NCI-H128 (cell line): ENCODE measurements around the gene PRICKLE3.
"Not testable (repeated sequence)": the region's sequence is repeated elsewhere in the genome, so short reads cannot be mapped to it uniquely, and the experiment has no call there.

Experiments
- DNase-seq: peaks from one replicate; lab custom pipeline; 2025; ENCODE audit not compliant: unreplicated experiment; lab: John Stamatoyannopoulos, UW

Gene PRICKLE3

DNA sequence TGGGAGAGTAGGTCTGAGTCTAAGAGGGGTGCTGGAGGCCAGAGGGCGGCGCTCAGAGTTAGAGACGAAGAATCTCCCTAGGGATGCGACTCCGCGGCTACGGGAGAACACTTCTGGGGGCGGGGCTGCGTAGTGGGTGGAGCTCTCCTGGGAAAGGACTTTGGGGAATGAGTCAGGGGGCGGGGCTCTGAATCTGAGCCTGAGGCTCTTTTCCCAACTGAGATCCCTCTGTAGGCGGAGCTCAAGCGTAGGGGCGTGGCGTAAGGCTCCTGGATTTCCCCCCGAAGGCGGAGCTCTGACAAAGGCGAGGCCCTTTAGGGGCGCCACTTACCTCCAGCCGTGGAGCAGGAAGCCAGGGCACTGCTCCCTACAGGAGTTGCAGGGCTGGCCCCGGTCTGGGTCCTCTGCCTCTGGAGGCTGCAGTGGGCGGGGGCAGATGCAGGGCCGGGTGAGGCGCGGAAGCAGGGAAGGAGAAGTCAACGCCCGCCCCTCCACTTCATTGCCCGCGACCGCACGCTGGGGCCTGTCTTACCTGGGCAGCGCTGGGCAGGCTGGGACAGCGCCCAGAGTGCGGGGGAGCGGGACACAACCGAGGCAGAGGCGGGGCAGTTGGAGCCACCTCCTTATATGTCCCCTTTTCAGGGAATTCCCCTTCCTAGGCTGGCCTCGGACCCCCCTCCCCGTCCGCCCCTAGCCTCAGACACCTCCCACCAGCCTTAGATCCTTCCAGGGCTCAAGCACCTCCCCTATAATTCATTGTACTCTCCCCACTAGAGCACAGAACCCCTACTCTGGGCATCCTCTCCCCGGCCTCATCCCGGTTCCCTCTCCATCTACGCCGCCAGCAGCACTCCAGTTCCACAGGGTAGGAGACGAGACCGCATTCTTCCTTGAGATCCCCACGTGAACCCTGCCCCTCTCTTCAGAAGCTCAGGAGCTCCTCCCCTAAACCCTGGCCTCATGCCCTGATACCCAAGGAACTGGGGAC is 1.6 kb downstream of the PRICKLE3 start:
- peak; percentile 87 for DNase-seq

DNA sequence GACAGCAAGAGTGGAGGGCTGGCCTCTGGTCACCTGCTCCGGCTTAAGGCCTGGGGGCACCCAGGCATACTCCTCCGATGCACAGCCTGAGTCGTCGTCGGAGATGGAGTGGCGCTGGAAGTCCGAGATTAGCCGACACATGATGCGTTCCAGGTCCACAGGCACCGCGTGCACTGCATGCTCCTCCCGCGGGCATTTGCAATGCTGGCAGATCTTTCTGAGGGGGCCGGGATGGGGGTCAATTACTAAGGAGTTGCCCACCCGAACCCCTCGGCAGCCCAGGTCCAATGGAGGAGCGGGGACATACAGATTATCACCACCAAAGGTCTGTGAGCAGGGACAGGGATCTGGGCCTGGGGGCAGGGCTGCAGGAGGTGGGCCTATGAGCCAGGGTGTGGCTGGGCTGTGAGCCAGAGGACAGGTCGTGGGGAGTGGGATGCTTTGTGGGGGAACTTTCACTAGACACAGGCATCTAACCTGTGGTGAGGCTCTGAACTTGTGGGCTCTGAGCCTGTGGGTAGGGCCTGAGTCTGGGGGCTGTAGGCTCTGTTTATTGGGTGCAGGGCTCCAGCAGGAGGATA is 2.4 kb downstream of the PRICKLE3 start:
- no peak for DNase-seq

DNA sequence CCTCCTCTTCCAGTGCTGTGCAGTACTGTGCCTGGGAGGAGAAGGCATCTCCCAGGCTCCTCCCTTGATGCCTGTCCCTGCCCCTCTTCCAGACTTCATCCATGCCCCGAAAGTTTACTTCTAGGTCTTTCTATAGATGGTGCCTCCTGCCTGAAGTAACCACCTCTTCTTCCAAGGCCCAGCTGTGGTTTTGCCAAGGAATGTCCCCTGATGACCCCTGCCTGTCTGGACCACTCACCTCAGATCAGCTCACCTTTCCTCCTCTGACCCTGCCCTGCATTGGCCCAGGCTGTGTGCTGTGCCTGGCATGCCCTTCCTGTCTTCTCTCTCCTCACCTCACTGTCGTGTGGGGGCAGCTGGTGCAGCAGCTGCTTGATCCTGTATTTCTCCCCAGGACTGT is 6.8 kb downstream of the PRICKLE3 start:
- no peak for DNase-seq

DNA sequence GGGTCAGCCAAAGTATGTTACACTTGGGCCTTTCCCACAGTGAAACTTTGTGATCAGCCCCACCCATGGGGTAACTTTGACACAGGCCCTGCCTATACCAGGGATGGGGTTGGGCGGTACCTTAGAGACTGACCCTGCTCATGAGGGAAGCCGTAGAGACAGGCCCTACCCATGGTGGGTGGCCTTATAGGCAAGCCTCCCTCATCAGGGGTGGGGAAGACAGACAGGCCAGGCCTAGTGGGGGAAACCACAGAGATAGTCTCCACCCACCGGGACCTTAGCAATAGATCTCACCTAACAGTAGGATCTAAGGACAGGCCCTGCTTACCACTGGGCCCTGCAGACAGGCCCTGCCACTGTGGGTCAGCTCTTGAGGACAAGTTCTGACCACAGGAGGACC is 7.6 kb downstream of the PRICKLE3 start:
- DNase-seq = no peak

DNA sequence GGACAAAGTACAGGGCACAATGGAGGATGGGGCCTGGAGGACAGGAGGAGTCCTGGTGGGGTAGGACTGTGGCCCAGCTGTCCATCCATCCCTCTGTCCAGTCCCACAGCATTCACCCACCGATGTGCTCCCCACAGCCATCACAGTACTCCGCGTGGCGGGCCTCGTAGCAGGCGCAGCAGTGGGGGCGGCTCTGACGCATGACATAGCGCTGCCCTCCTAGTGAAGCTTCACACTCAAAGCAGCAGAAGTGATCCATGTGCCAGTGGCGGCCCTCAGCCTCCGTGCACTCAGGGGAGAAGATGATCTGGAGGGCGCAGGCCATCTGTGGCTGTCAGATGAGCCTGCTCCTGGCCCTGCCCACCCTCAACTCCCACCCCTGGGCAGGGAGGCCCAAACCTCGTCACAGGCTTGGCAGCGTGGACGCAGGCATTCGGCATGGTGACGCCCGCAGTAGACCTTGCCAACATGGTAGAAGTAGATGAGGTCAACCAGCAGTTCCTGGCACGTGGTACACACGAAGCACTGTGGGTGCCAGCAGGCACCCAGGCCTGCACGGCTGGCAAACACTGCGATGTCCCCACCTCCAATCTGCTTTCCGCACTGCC is 8.2 kb downstream of the PRICKLE3 start:
- DNase-seq = no peak

DNA sequence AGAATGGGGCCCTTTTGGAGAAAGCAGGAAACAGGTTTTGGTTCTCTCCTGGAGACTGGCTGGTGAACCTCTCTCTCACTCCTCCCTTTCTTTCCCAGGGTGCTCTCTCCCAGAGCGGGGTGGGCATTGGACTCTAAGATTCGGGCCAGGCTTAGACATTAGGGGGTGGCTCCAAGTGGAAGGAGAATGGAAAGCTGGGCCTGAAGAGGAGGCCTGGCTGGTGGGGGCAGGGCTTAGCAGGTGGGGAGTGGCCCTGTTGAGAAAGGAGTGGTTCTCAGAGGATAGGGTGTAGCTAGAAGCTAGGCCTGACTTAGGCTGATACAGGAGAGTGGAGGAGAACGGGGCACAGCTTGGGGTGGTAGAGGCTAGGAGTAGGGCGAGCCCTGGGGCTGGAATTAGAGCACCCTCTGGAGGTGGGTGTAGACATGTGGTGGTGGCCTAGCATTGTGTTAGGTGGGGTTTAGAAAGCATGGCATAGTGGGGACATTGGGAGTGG is 8.8 kb downstream of the PRICKLE3 start:
- no peak for DNase-seq

DNA sequence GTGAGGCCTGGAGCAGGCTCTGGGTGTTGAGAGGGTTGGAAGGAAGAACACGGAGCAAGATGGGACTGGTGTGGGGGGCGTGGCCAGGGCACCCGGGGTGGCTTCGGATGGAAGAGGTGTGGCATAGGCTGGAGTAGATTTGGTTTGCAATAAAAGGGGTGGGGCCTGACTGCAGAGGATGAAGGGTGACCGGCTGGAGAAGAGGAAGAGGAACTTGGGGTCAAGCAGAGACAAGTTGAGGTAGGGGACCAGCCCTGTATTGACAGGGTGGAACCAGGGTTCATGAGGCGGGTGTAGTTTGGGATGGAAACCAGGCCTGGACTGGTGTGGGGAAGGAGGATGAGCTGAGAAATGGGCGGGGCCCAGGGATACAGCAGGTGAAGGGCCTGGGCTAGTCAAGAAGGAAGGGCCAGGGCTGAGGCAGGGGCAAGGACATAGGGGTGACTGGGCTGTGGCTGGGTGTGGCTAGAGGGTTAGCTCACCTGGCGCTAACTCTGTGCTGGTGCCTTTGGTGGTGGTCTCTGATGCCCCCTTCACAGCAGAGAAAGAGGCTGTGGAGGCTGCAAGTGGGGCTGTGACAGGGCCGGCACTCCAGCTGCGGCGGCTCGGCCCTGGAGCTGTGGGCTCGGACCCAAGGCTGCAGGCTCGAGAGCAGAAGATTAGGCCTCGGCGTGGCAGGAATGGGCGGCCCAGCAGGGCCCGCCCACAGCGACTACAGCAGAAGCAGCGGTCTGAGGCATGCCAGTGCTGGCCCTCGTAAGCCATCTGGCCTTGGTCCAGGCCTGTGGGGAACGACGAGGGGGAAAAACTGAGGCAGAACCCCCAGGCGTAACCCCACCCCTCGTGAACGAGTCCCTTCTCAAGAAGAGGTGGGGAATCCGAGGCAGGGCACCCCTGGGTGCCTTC is 9.5 kb downstream of the PRICKLE3 start:
- DNase-seq = no peak

DNA sequence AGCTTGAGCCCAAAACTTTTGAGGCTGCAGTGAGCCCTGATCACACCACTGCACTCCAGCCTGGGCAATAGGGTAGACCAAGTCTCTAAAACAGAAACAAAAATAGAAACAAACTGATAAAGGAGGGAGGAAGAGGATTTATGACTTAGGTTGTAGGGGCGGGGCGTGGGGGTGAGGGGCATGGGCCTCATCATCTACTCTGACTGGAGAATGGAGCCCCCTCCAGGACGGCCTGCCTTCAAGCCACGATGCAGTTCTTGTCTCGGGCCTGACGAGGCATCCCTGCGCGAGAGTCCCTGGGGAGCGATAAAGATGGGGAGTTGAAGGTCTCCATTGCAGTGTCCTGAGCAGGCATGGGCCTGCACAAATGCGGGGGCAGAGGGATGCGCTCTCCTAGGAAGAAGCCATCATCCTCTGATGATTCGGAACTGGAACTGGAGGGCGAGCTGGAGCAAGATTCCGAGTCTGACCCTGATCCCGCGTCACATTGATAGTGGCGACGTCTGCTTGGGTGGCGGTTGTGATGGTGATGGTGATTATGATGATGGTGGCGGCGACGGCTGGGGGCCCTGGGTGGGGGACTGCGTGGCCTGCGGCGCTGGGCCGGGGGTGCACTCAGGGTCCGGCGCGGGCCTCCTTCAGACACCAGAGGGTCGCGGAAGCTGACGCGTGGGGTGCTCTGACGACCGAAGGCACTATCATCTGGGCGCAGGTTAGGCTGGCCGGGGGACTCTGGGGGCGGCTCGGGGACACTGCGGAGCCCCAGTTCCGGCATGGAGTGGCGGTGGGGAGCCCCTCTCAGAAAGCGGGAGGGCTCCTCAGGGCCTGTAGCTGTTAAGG is 10.5 kb downstream of the PRICKLE3 start:
- DNase-seq = no peak

DNA sequence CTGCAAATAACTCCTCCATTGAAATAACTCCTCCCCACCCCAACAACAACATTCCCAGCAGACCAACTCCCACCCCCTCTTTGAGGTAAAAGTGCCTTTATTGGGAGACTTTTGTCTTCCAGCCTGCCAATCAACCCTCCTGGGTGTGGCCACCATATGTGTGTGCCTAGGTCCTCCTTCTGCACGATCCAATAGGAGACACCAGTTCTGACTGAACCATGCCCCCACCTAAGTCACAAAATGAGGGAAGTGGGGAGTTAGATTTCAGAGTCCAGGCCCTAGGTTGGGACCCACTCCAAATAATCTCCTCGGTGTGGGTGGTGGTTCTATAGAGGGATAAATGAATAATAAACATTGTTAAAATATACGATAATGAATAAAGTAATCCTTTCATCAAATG is 11.4 kb downstream of the PRICKLE3 start:
- DNase-seq = no peak

DNA sequence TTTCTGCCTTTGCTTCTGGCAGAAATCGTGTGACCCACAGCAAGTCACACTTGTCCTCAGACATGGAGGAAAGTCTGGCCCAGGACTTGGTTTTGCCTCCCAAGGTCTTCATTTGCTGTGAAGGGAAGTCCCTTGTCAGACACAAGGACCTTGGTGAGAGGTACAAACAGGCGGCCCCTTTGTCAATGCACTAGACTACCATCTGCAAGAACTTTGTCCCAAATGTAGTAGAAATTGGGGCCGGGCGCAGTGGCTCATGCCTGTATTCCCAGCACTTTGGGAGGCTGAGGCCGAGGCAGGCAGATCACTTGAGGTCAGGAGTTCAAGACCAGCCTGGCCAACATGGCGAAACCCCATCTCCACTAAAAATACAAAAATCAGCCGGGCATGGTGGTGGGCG is 12.6 kb downstream of the PRICKLE3 start:
- DNase-seq = not testable (repeated sequence)

DNA sequence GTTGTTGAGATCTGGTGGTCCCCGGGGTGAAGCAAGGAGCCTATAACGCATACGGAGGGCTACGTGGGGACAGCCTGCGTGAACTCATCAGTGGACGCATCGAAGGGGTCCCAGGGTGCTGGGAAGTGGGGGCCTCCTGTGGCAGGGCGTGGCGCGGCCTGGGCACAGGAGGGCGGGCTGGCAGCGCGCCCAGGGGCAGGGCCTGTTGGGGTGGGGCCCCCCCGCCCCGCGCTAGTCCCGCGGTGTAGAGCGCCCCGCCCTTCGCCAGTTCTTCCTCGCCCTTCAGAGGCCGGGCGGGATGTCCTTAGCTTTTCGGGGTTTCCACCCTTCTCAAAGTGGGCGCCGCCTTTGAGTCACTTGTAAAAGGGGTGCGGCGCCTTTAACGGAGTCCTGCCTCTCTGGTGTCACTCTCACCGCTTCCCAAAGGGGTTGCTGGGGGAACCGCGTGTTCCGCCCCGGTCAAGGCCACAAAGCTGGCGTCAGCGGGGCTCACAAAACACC is 13.8 kb downstream of the PRICKLE3 start:
- peak; percentile 73 for DNase-seq

DNA sequence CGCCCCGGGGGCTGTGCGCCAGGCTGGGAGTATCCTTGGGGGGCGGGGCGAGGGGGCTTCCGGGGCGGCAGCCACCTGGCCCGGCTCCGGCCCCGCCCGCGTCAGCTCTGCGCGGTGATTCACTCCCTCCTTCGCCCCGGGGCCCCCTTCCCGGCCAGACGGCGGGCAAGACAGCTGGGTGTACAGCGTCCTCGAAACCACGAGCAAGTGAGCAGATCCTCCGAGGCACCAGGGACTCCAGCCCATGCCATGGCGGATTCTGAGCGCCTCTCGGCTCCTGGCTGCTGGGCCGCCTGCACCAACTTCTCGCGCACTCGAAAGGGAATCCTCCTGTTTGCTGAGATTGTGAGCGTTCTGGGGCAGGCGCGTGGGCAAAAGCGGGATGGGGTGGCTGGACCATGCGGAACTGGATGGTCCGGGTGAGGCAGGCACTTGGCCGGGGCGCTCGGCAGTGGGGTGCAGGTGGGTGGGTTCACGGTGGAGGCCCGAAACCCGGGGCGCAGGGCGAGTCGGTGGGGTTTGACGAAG is 14.4 kb downstream of the PRICKLE3 start, which contains the start of gene PLP2:
Gene PLP2, plus strand, starts transcription at position 147 of the 528 bp plus-strand sequence. Its CDS starts 103 bp downstream, at position 250.
- DNase-seq = no peak

DNA sequence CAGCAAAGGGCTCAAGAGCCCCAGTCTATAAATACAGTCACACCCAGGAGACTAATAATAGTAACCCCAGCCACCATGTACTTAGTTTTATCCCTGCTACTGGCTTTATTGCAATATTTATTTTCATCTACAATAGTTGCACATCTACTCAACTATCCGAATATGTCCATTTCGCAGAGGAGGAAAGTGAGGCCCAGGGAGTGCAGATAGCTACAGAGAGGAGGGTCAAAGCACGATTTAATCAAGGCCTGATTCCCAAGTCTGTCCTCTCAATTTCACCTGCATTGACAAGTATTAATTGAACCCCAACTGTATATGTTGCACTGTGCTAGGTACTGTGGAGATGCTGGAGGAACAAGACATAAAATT is 18.4 kb downstream of the PRICKLE3 start:
- no peak for DNase-seq

DNA sequence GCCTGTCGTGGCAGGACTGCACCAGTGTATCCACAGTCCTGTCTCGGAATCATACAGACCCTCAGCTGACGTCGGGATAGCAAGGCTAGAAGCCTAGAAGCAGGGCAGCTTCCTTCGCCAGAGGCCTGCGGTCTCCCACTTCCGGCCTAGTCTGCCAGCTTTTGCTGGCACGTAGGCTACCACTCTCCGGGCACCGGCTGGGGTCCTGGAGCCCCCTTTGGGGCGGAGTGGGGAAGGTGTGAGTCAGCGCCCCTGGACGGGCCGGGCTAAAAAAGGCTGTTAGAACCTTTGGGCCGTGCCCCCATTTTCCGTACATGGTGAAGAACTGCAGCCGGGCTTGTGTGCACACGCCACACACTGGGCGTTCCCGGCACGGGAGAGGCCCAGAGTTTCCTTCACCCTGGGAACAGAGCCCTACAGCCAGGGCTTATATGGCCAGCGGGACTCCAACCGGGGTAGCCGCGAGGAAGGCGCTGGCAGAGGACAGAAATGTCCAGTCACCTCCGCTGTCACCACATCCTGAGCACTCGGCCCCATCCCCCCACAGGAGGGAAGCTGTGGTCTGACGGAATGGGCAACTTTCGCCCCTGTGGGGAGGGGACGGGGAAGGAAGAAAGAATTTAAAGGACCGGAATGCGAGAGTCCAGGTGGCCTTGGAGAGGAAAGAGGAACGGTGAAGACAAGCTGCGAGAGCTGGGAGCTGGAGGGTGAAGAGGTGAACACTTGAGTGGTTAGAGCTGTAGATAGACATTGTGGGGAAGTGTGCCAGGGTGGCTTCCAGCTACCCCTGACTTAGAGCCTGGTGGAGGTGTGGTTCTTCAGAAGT is 19.0 kb downstream of the PRICKLE3 start:
- DNase-seq = no peak

DNA sequence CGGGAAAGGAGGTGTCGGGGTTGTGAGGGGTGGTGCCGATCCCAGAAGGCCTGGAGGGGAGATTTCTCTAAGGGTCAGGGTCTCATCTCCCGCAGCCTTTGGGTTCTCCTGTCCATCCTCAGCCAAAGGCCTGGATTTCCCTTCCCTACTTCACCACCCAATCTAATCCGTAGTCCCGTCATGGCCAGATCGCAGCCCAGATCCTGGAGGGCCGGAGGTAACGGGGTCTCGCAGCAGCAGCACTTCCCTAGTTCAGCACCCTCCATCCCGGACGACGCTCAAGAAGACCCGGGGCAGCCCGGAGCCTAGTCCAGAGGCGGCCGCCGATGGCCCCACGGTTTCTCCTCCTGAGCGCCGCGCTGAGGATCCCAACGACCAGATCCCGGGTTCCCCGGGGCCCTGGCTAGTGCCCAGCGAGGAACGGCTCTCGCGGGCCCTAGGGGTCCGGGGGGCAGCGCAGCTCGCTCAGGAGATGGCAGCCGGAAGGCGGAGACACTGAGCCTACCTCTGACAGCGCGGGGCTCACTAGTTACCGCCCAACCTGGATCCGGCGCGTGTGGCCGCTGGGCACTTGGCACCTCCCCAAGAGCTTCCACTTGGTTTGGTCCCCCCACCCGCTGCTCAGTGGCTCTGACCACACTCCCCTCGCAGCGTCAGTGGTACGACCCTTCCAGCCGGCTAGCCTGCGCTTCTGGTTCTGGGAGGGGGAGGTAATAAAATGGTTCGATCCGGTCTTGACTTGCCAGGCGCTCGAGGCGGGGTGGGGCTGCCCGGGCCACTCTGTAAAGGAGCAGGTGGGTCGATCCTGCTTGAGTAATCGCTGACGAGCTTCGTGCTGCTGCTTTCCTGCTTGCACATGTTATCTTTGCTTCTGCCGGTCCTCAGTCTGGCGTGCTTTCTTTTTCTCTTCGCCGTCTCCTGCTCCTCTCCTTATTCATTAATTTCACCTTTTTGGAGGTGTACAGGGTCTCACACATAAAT is 20.0 kb downstream of the PRICKLE3 start:
- DNase-seq = peak; percentile 82

DNA sequence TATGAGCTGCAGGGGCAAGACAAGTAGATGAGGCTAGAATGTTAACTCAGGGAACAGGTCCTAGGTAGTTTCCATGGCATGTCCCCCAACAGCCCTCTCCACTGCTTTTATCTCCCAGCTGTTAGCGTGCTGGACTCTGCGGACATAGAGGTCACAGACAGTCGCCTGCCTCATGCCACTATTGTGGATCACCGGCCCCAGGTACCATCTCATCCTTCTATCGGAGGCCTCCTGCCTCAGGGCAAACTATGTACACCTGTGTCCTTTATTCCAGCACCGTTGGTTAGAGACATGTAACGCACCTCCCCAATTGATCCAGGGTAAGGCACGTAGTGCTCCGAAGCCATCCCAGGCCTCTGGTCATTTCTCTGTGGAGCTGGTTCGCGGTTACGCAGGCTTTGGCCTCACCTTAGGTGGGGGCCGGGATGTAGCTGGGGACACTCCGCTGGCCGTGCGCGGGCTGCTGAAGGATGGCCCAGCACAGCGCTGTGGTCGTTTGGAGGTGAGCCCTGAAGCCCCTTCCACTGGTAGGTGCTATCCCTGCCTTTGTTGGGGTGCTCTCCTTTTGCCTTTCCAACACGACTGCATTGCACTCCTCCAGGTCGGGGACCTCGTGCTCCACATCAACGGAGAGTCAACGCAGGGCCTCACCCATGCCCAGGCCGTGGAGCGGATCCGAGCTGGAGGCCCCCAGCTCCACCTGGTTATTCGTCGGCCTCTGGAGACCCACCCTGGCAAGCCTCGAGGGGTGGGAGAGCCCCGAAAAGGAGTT is 21.4 kb downstream of the PRICKLE3 start:
- no peak for DNase-seq
